HG02943 (cell line): ENCODE data around the gene CYTH2.
"Not testable (repeated sequence)": the region's sequence is repeated elsewhere in the genome, so short reads cannot be mapped to it uniquely, and the experiment has no call there.

ENCODE experiments used
- ATAC-seq: cut with Tn5 transposase; IDR thresholded peaks from one replicate; pipeline ENCODE4 v1.9.1; 2021; ENCODE audit warnings: mild to moderate bottlenecking, low read depth, moderate library complexity; ENCODE audit not compliant: unreplicated experiment

CYTH2 gene

GRCh38 chr19:48476176-48476575 is 7.0 kb downstream of the CYTH2 start:
- no peak for ATAC-seq

- ATAC-seq: no peak
These were observed 8.0 kb downstream of the CYTH2 start for GRCh38 chr19:48477067-48477685.

GRCh38 chr19:48477698-48478338 is 8.6 kb downstream of the CYTH2 start:
- no peak for ATAC-seq

- no peak for ATAC-seq
These were observed 9.4 kb downstream of the CYTH2 start for GRCh38 chr19:48478339-48479256.

GRCh38 chr19:48479686-48480085 is 10.5 kb downstream of the CYTH2 start:
- no peak for ATAC-seq

GRCh38 chr19:48480183-48480557 is 11.0 kb downstream of the CYTH2 start:
- no peak for ATAC-seq

- ATAC-seq: no peak
These were observed 11.7 kb downstream of the CYTH2 start for GRCh38 chr19:48480558-48481500.

GRCh38 chr19:48481846-48482639 is 12.9 kb downstream of the CYTH2 start:
- no peak for ATAC-seq

- no peak for ATAC-seq
These were observed 14.1 kb downstream of the CYTH2 start for GRCh38 chr19:48483301-48483700.

GRCh38 chr19:48484247-48484893 is 15.2 kb downstream of the CYTH2 start:
- ATAC-seq: no peak

- no peak for ATAC-seq
These were observed 15.9 kb downstream of the CYTH2 start for GRCh38 chr19:48484931-48485612.

GRCh38 chr19:48486706-48487105 is 17.5 kb downstream of the CYTH2 start:
- ATAC-seq: not testable (repeated sequence)

GRCh38 chr19:48487544-48487943 is 18.4 kb downstream of the CYTH2 start:
- ATAC-seq: no peak

GRCh38 chr19:48487948-48488347 is 18.8 kb downstream of the CYTH2 start:
- ATAC-seq: no peak

- not testable (repeated sequence) for ATAC-seq
These were observed 19.3 kb downstream of the CYTH2 start for GRCh38 chr19:48488478-48488877.

- ATAC-seq: no peak
These were observed 20.5 kb downstream of the CYTH2 start for GRCh38 chr19:48489608-48490216.

- no peak for ATAC-seq
These were observed 22.0 kb downstream of the CYTH2 start for GRCh38 chr19:48490981-48491792.
